Osteoblast (primary cell): Measurements from ENCODE around the gene CDH11. TPM values are rescaled to one million over a fixed set of nuclear protein-coding genes. Genes with fewer than 3 reads are reported as not detected.

ENCODE experiments used
- DNase-seq: peaks from one replicate; pipeline ENCODE4 v3.0.0; 2011; ENCODE audit warnings: low spot score, mixed read lengths; ENCODE audit not compliant: insufficient read length; ENCODE audit errors: missing footprints
- H2AFZ ChIP-seq: 2 replicates; pipeline ENCODE4 v1.6.0; 2011; ENCODE audit warnings: mild to moderate bottlenecking, low read length
- H3K27ac ChIP-seq: 2 replicates; pipeline ENCODE4 v1.5.1; 2011; ENCODE audit warnings: mild to moderate bottlenecking, low read depth, low read length, moderate library complexity
- H3K27me3 ChIP-seq: 2 replicates; pipeline ENCODE4 v1.6.0; 2012; ENCODE audit warnings: mild to moderate bottlenecking, control low read depth, inconsistent platforms, low read length, moderate library complexity; ENCODE audit not compliant: insufficient read depth
- H3K36me3 ChIP-seq: 2 replicates; pipeline ENCODE4 v1.5.1; 2011; ENCODE audit warnings: mild to moderate bottlenecking, low read length, control low read depth, moderate library complexity; ENCODE audit not compliant: insufficient read depth
- H3K4me1 ChIP-seq: 2 replicates; pipeline ENCODE4 v1.5.1; 2011; ENCODE audit warnings: mild to moderate bottlenecking, low read length, control low read depth, moderate library complexity; ENCODE audit not compliant: insufficient read depth
- H3K4me2 ChIP-seq: 2 replicates; pipeline ENCODE4 v1.6.0; 2011; ENCODE audit warnings: mild to moderate bottlenecking, low read length; ENCODE audit not compliant: insufficient read depth
- H3K4me3 ChIP-seq: fragments of 200-600 bp; sonication (generic); 3 replicates; pipeline ENCODE4 v1.5.1; 2012; ENCODE audit warnings: mild to moderate bottlenecking, low read length, inconsistent platforms; ENCODE audit not compliant: insufficient read depth
- H3K79me2 ChIP-seq: 2 replicates; pipeline ENCODE4 v1.6.0; 2012; ENCODE audit warnings: mild to moderate bottlenecking, low read length, control low read depth, inconsistent platforms; ENCODE audit not compliant: insufficient read depth
- H3K9me3 ChIP-seq: 2 replicates; pipeline ENCODE4 v1.5.1; 2011; ENCODE audit warnings: low read depth, low read length, control low read depth
- H4K20me1 ChIP-seq: 2 replicates; pipeline ENCODE4 v1.6.0; 2012; ENCODE audit warnings: mild to moderate bottlenecking, low read length, control low read depth; ENCODE audit not compliant: insufficient read depth
- CTCF ChIP-seq: IDR thresholded peaks from 2 replicates; pipeline ENCODE4 v1.5.1; 2011; ENCODE audit warnings: mild to moderate bottlenecking, low read depth, low read length, moderate library complexity; ENCODE audit errors: extremely low read depth
- total RNA-seq: library from RNA; depleted of rRNA; stranded (reverse); fragments of >200 nt; gene quantifications from 2 replicates; pipeline ENCODE4 v1.2.3, GENCODE V29; 2012

Gene CDH11
- total RNA-seq, 1 donor = 1,116 TPM

- H3K36me3 ChIP-seq = peaks cover 77% of the 10 kb centered on the region
- no peaks in the 10 kb centered on the region for H3K9me3 ChIP-seq
- H3K79me2 ChIP-seq = peaks cover 92% of the 10 kb centered on the region
- no peak overlapping the region for H3K4me2 ChIP-seq
- no peak for TF ChIP-seq CTCF
- H3K4me1 ChIP-seq = peaks cover 25% of the 10 kb centered on the region
- H3K27me3 ChIP-seq = no peaks in the 10 kb centered on the region
- peaks cover 80% of the 10 kb centered on the region for H4K20me1 ChIP-seq
- H3K27ac ChIP-seq = peak overlapping the region; percentile 63
- DNase-seq = no peak
- H2AFZ ChIP-seq = no peak overlapping the region
- no peak overlapping the region for H3K4me3 ChIP-seq
Observed at GRCh38 chr16:65045961-65046360, 75.9 kb downstream of the CDH11 start.

GRCh38 chr16:65044873-65045272, 77.0 kb downstream of the CDH11 start:
- peak; percentile 77 for DNase-seq
- Histone ChIP-seq H3K27ac (peak overlapping the region; percentile 81), H3K9me3 (no peaks in the 10 kb centered on the region), H3K27me3 (no peaks in the 10 kb centered on the region), H3K4me1 (peaks cover 25% of the 10 kb centered on the region), H2AFZ (no peak overlapping the region), H4K20me1 (peaks cover 69% of the 10 kb centered on the region), H3K4me2 (peak overlapping the region; percentile 61), H3K79me2 (peaks cover 93% of the 10 kb centered on the region), H3K4me3 (peak overlapping the region; percentile 12), H3K36me3 (peaks cover 71% of the 10 kb centered on the region)
- no peak for TF ChIP-seq CTCF

- H3K4me3 ChIP-seq = no peak overlapping the region
- no peak for TF ChIP-seq CTCF
- peaks cover 89% of the 10 kb centered on the region for H3K79me2 ChIP-seq
- no peak overlapping the region for H2AFZ ChIP-seq
- DNase-seq = no peak
- peaks cover 62% of the 10 kb centered on the region for H4K20me1 ChIP-seq
- H3K4me1 ChIP-seq = peaks cover 25% of the 10 kb centered on the region
- H3K9me3 ChIP-seq = no peaks in the 10 kb centered on the region
- no peak overlapping the region for H3K4me2 ChIP-seq
- H3K27ac ChIP-seq = peak overlapping the region; percentile 81
- no peaks in the 10 kb centered on the region for H3K27me3 ChIP-seq
- H3K36me3 ChIP-seq = peaks cover 63% of the 10 kb centered on the region
Observed at GRCh38 chr16:65044026-65044425, 77.8 kb downstream of the CDH11 start.

- Histone ChIP-seq H3K4me1 (peaks cover 25% of the 10 kb centered on the region), H2AFZ (no peak overlapping the region), H3K79me2 (peaks cover 89% of the 10 kb centered on the region), H3K27me3 (no peaks in the 10 kb centered on the region), H3K27ac (no peak overlapping the region), H3K4me2 (no peak overlapping the region), H3K4me3 (no peak overlapping the region), H3K9me3 (no peaks in the 10 kb centered on the region), H4K20me1 (peaks cover 70% of the 10 kb centered on the region), H3K36me3 (peaks cover 56% of the 10 kb centered on the region)
- no peak for DNase-seq
- TF ChIP-seq CTCF = no peak
Observed at GRCh38 chr16:65042438-65043365, 79.2 kb downstream of the CDH11 start.
